ENCODE measurements around the gene IFNA2.

IFNA2 gene

DNA sequence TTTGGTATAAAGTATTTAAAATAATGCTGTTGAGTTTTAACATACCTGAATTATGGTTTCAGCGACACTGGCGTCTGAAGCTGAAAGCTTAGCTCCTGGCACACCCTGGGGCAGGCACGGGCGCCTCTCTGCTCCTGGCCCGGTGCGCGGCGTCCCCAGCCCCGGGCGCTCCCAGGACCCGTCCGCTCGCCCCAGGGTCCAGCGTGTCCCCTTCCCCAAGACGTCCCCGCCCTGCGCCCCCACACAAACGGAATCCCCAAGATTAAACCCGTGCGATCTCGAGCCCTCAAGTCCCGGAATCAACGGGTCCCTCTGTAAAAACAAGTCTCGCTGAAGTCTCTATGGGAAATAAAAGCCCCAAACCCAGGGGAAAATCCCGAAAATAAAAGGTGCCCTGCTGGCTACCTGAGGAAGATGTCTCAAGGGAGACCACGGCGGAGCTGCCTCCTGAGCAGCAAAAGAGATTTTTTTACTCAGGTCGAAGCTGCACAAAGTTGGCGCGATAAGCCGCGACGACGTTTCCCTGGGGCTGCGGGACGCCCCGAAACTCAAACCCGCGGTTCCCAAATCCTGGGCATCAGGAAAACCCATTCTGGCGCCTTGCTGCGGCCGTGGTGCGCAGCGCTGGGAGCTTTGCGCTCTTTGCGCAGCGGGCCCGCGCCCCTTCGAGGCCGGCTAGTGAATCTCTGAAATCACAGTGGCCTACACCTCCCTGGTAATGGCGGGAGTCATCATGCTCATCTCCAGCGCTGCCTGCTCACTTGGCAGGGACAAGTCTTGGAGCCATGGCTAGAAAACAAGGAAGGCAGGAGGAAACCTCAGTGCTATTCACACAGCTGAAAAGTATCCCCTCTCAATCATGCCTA, 17.4 kb upstream of the IFNA2 start:
- H3K4me1 ChIP-seq (ENCODE audit: control insufficient read depth, low read length), result no peaks in the 10 kb centered on the region
- no peaks in the 10 kb centered on the region for H3K36me3 ChIP-seq (ENCODE audit: control insufficient read depth, low read length)
- no peaks in the 10 kb centered on the region for H3K9me3 ChIP-seq (ENCODE audit: control insufficient read depth, insufficient read depth, low read length)
- no peaks in the 10 kb centered on the region for H3F3A ChIP-seq (ENCODE audit: control insufficient read depth, insufficient read depth)
- no peaks in the 10 kb centered on the region for H3K9me2 ChIP-seq (replicated peaks; ENCODE audit: control insufficient read depth, low read length)
- no peaks in the 10 kb centered on the region for H4K20me1 ChIP-seq (ENCODE audit: control insufficient read depth, insufficient read depth, low read depth, low read length)
- no peak overlapping the region for H3K4me3 ChIP-seq (ENCODE audit: low read length)
- no peaks in the 10 kb centered on the region for H3K79me2 ChIP-seq (ENCODE audit: control insufficient read depth, low read length)
- no peak overlapping the region for H3K27ac ChIP-seq (ENCODE audit: low read depth, low read length)
- no peak overlapping the region for H3K4me2 ChIP-seq (ENCODE audit: low read length)
- H3K27me3 ChIP-seq (ENCODE audit: control insufficient read depth, low read length), result peaks cover 31% of the 10 kb centered on the region
- TF ChIP-seq, protein P1, sequence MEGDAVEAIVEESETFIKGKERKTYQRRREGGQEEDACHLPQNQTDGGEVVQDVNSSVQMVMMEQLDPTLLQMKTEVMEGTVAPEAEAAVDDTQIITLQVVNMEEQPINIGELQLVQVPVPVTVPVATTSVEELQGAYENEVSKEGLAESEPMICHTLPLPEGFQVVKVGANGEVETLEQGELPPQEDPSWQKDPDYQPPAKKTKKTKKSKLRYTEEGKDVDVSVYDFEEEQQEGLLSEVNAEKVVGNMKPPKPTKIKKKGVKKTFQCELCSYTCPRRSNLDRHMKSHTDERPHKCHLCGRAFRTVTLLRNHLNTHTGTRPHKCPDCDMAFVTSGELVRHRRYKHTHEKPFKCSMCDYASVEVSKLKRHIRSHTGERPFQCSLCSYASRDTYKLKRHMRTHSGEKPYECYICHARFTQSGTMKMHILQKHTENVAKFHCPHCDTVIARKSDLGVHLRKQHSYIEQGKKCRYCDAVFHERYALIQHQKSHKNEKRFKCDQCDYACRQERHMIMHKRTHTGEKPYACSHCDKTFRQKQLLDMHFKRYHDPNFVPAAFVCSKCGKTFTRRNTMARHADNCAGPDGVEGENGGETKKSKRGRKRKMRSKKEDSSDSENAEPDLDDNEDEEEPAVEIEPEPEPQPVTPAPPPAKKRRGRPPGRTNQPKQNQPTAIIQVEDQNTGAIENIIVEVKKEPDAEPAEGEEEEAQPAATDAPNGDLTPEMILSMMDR (IDR thresholded peaks at IDR 0.05; ENCODE audit: low read depth, low read length, poor library complexity, severe bottlenecking), result no peak
- TF ChIP-seq EZH2phosphoT487 (IDR thresholded peaks at IDR 0.05; ENCODE audit: borderline replicate concordance, low read length), result no peak

DNA sequence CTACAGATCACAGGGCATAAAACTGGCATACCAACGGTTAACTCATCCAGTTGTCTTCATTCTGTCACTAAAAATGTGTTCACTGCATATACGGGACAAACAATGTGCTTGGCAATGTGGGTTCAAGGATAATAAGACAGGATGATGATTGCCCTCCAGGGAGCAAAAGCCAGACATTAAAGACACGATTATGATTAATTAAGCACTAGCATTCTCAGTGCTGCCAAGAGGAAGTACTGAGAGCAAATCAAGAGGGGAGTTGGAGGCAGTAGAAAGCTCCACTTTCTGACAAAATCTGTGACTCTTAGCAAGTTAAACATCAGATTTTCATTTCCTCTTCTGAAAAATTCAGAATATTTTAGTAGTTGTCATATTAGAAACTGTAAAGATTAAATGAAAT, 14.8 kb upstream of the IFNA2 start:
- Histone ChIP-seq H3K4me3 (ENCODE audit: low read length) (no peak overlapping the region), H3K36me3 (ENCODE audit: control insufficient read depth, low read length) (no peaks in the 10 kb centered on the region), H3K27me3 (ENCODE audit: control insufficient read depth, low read length) (peaks cover 41% of the 10 kb centered on the region), H3K27ac (ENCODE audit: low read depth, low read length) (no peak overlapping the region), H3K79me2 (ENCODE audit: control insufficient read depth, low read length) (no peaks in the 10 kb centered on the region), H3K9me3 (ENCODE audit: control insufficient read depth, insufficient read depth, low read length) (no peaks in the 10 kb centered on the region), H4K20me1 (ENCODE audit: control insufficient read depth, insufficient read depth, low read depth, low read length) (0 out of 2 replicates have a peak, but pooled peaks cover 2% of the 10 kb centered on the region), H3K9me2 (replicated peaks; ENCODE audit: control insufficient read depth, low read length) (no peaks in the 10 kb centered on the region), H3F3A (ENCODE audit: control insufficient read depth, insufficient read depth) (no peaks in the 10 kb centered on the region), H3K4me2 (ENCODE audit: low read length) (no peak overlapping the region), H3K4me1 (ENCODE audit: control insufficient read depth, low read length) (peaks cover 5% of the 10 kb centered on the region; the same call in 1 of the 2 replicates)
- TF ChIP-seq, protein P1 (IDR thresholded peaks at IDR 0.05; ENCODE audit: low read depth, low read length, poor library complexity, severe bottlenecking), result no peak
- TF ChIP-seq EZH2phosphoT487 (IDR thresholded peaks at IDR 0.05; ENCODE audit: borderline replicate concordance, low read length), result no peak

DNA sequence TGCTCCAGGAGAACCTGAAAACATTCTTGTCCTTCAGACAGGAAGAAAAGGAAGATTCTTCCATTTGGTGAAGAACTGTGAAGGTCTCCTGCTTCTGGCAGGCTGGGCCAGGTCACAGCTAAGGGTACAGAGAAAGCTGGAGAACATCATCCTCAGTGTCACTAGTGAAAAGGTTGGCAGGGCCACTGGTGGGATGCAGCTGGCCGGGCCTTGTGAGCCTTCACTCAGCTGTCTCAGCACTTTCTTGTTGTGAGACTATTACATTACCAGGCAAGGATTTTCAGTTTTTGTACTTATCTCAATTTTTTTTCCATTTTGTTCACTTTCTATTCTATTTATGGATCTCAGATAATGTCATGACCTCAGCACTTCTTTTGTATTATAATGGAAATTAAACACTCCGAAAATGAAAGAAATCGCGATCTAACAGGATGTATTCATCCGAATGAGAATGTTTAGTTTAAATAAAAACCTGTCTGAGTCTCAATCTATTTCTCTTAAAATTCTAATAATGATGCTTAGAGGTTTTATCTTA, 13.8 kb upstream of the IFNA2 start:
- TF ChIP-seq EZH2phosphoT487 (IDR thresholded peaks at IDR 0.05; ENCODE audit: borderline replicate concordance, low read length), result no peak
- TF ChIP-seq, protein P1 (IDR thresholded peaks at IDR 0.05; ENCODE audit: low read depth, low read length, poor library complexity, severe bottlenecking), result no peak
- Histone ChIP-seq H3K36me3 (ENCODE audit: control insufficient read depth, low read length) (no peaks in the 10 kb centered on the region), H3K79me2 (ENCODE audit: control insufficient read depth, low read length) (no peaks in the 10 kb centered on the region), H3F3A (ENCODE audit: control insufficient read depth, insufficient read depth) (no peaks in the 10 kb centered on the region), H3K4me3 (ENCODE audit: low read length) (no peak overlapping the region), H3K4me2 (ENCODE audit: low read length) (no peak overlapping the region), H3K9me2 (replicated peaks; ENCODE audit: control insufficient read depth, low read length) (no peaks in the 10 kb centered on the region), H4K20me1 (ENCODE audit: control insufficient read depth, insufficient read depth, low read depth, low read length) (0 out of 2 replicates have a peak, but pooled peaks cover 2% of the 10 kb centered on the region), H3K9me3 (ENCODE audit: control insufficient read depth, insufficient read depth, low read length) (no peaks in the 10 kb centered on the region), H3K27me3 (ENCODE audit: control insufficient read depth, low read length) (peaks cover 39% of the 10 kb centered on the region), H3K27ac (ENCODE audit: low read depth, low read length) (no peak overlapping the region), H3K4me1 (ENCODE audit: control insufficient read depth, low read length) (peaks cover 5% of the 10 kb centered on the region; the same call in 1 of the 2 replicates)
